Measurements from ENCODE around the gene MMP23B.
A peak's percentile ranks its signal among the peaks of the same experiment; 100 is the strongest.

MMP23B gene

GRCh38 chr1:1609822-1610485, 22.0 kb upstream of the MMP23B start:
- Histone ChIP-seq H3K27me3 (ENCODE audit: low read depth) (no peaks in the 10 kb centered on the region), H3K4me1 (peaks cover 9% of the 10 kb centered on the region), H3K36me3 (replicated peaks) (no peaks in the 10 kb centered on the region), H3K9me3 (no peaks in the 10 kb centered on the region), H3K4me3 (no peak overlapping the region)
- in situ Hi-C loops (cut with MboI; ENCODE audit: low sequenced_read_pairs) = loop anchor here (5.0 kb wide), 1 partner anchor 33 kb away; no protein-coding TSS in a partner anchor
- no peak for DNase-seq (ENCODE audit: low spot score in 2 of 2)

- Histone ChIP-seq H3K27me3 (ENCODE audit: low read depth) (no peaks in the 10 kb centered on the region), H3K4me3 (no peak overlapping the region), H3K4me1 (peaks cover 9% of the 10 kb centered on the region), H3K36me3 (replicated peaks) (no peaks in the 10 kb centered on the region; the same call in 1 of the 2 replicates), H3K9me3 (no peaks in the 10 kb centered on the region)
- no peak for DNase-seq (ENCODE audit: low spot score in 2 of 2)
- in situ Hi-C loops (cut with MboI; ENCODE audit: low sequenced_read_pairs) = loop anchor here (5.0 kb wide), 1 partner anchor 33 kb away; no protein-coding TSS in a partner anchor
These were observed 21.2 kb upstream of the MMP23B start for GRCh38 chr1:1610796-1611195.

- no peaks in the 10 kb centered on the region; the same call in 1 of the 2 replicates for H3K36me3 ChIP-seq (replicated peaks)
- no peak for DNase-seq (ENCODE audit: low spot score in 2 of 2)
- H3K4me1 ChIP-seq = peaks cover 9% of the 10 kb centered on the region
- no peak overlapping the region for H3K4me3 ChIP-seq
- no peaks in the 10 kb centered on the region for H3K9me3 ChIP-seq
- H3K27me3 ChIP-seq (ENCODE audit: low read depth) = no peaks in the 10 kb centered on the region
- in situ Hi-C loops (cut with MboI; ENCODE audit: low sequenced_read_pairs) = loop anchor here (5.0 kb wide), 1 partner anchor 35 kb away; no protein-coding TSS in a partner anchor
These were observed 19.9 kb upstream of the MMP23B start for GRCh38 chr1:1612104-1612400.

- in situ Hi-C loops (cut with MboI; ENCODE audit: low sequenced_read_pairs) = loop anchor here (5.0 kb wide), 1 partner anchor 36 kb away; no protein-coding TSS in a partner anchor
- H3K36me3 ChIP-seq (replicated peaks) = peaks cover 8% of the 10 kb centered on the region; the same call in 1 of the 2 replicates
- H3K4me3 ChIP-seq = peak overlapping the region; percentile 99
- H3K27me3 ChIP-seq (ENCODE audit: low read depth) = no peaks in the 10 kb centered on the region
- H3K4me1 ChIP-seq = peaks cover 9% of the 10 kb centered on the region
- H3K9me3 ChIP-seq = no peaks in the 10 kb centered on the region
- no peak for DNase-seq (ENCODE audit: low spot score in 2 of 2)
These were observed 18.4 kb upstream of the MMP23B start for GRCh38 chr1:1613509-1614082.

GRCh38 chr1:1614204-1614953, 17.6 kb upstream of the MMP23B start:
- no peaks in the 10 kb centered on the region for H3K27me3 ChIP-seq (ENCODE audit: low read depth)
- peaks cover 8% of the 10 kb centered on the region; the same call in 1 of the 2 replicates for H3K36me3 ChIP-seq (replicated peaks)
- in situ Hi-C loops (cut with MboI; ENCODE audit: low sequenced_read_pairs) = loop anchor here (5.0 kb wide), 1 partner anchor 37 kb away; no protein-coding TSS in a partner anchor
- peak overlapping the region; percentile 99 for H3K4me3 ChIP-seq
- H3K9me3 ChIP-seq = no peaks in the 10 kb centered on the region
- peaks cover 9% of the 10 kb centered on the region for H3K4me1 ChIP-seq
- DNase-seq (ENCODE audit: low spot score in 2 of 2) = peak; percentile 22 to 69

GRCh38 chr1:1614954-1615255, 17.1 kb upstream of the MMP23B start:
- Histone ChIP-seq H3K4me1 (peaks cover 9% of the 10 kb centered on the region), H3K9me3 (no peaks in the 10 kb centered on the region), H3K27me3 (ENCODE audit: low read depth) (no peaks in the 10 kb centered on the region), H3K36me3 (replicated peaks) (peaks cover 8% of the 10 kb centered on the region; the same call in 1 of the 2 replicates), H3K4me3 (peak overlapping the region; percentile 99)
- no peak for DNase-seq (ENCODE audit: low spot score in 2 of 2)
- in situ Hi-C loops (cut with MboI; ENCODE audit: low sequenced_read_pairs) = loop anchor here (5.0 kb wide), 1 partner anchor 38 kb away; no protein-coding TSS in a partner anchor

- in situ Hi-C loops (cut with MboI; ENCODE audit: low sequenced_read_pairs) = no loop called here
- peaks cover 9% of the 10 kb centered on the region for H3K4me1 ChIP-seq
- peak within 1 kb of the TSS; percentile 99 for H3K4me3 ChIP-seq
- H3K36me3 ChIP-seq (replicated peaks) = peaks cover 8% of the 10 kb centered on the region; the same call in 1 of the 2 replicates
- H3K9me3 ChIP-seq = no peaks in the 10 kb centered on the region
- peak; percentile 94 to 97 for DNase-seq (ENCODE audit: low spot score in 2 of 2)
- no peaks in the 10 kb centered on the region for H3K27me3 ChIP-seq (ENCODE audit: low read depth)
These were observed 16.5 kb upstream of the MMP23B start, which contains the start of gene MIB2 for GRCh38 chr1:1615256-1616044. TSS of gene MIB2 (plus strand) at chr1:1615500. CDS start at chr1:1623453, 7,953 bp downstream.

GRCh38 chr1:1616045-1616790, 15.8 kb upstream of the MMP23B start:
- Histone ChIP-seq H3K4me3 (peak overlapping the region; percentile 99), H3K9me3 (no peaks in the 10 kb centered on the region), H3K4me1 (peaks cover 9% of the 10 kb centered on the region), H3K36me3 (replicated peaks) (peaks cover 8% of the 10 kb centered on the region; the same call in 1 of the 2 replicates), H3K27me3 (ENCODE audit: low read depth) (no peaks in the 10 kb centered on the region)
- DNase-seq (ENCODE audit: low spot score in 2 of 2) = peak in 1 of 2 experiments; percentile 41
- in situ Hi-C loops (cut with MboI; ENCODE audit: low sequenced_read_pairs) = no loop called here

- Histone ChIP-seq H3K4me3 (peak overlapping the region; percentile 99), H3K9me3 (no peaks in the 10 kb centered on the region), H3K36me3 (replicated peaks) (peaks cover 8% of the 10 kb centered on the region; the same call in 1 of the 2 replicates), H3K4me1 (peaks cover 9% of the 10 kb centered on the region), H3K27me3 (ENCODE audit: low read depth) (no peaks in the 10 kb centered on the region)
- DNase-seq (ENCODE audit: low spot score in 2 of 2) = no peak
- in situ Hi-C loops (cut with MboI; ENCODE audit: low sequenced_read_pairs) = no loop called here
These were observed 15.1 kb upstream of the MMP23B start for GRCh38 chr1:1616838-1617237.

GRCh38 chr1:1617516-1617915, 14.5 kb upstream of the MMP23B start:
- Histone ChIP-seq H3K4me3 (no peak overlapping the region; the same call in 1 of the 2 replicates), H3K36me3 (replicated peaks) (peaks cover 8% of the 10 kb centered on the region; the same call in 1 of the 2 replicates), H3K27me3 (ENCODE audit: low read depth) (no peaks in the 10 kb centered on the region), H3K4me1 (peaks cover 9% of the 10 kb centered on the region), H3K9me3 (no peaks in the 10 kb centered on the region)
- no peak for DNase-seq (ENCODE audit: low spot score in 2 of 2)
- in situ Hi-C loops (cut with MboI; ENCODE audit: low sequenced_read_pairs) = no loop called here

GRCh38 chr1:1617925-1618324, 14.0 kb upstream of the MMP23B start:
- Histone ChIP-seq H3K27me3 (ENCODE audit: low read depth) (no peaks in the 10 kb centered on the region), H3K36me3 (replicated peaks) (peaks cover 8% of the 10 kb centered on the region; the same call in 1 of the 2 replicates), H3K9me3 (no peaks in the 10 kb centered on the region), H3K4me1 (peaks cover 9% of the 10 kb centered on the region), H3K4me3 (no peak overlapping the region)
- DNase-seq (ENCODE audit: low spot score in 2 of 2) = no peak
- in situ Hi-C loops (cut with MboI; ENCODE audit: low sequenced_read_pairs) = no loop called here

GRCh38 chr1:1618396-1619068, 13.4 kb upstream of the MMP23B start:
- H3K36me3 ChIP-seq (replicated peaks) = peaks cover 8% of the 10 kb centered on the region; the same call in 1 of the 2 replicates
- no peak overlapping the region for H3K4me3 ChIP-seq
- in situ Hi-C loops (cut with MboI; ENCODE audit: low sequenced_read_pairs) = no loop called here
- no peak for DNase-seq (ENCODE audit: low spot score in 2 of 2)
- no peaks in the 10 kb centered on the region for H3K9me3 ChIP-seq
- H3K4me1 ChIP-seq = peaks cover 9% of the 10 kb centered on the region
- H3K27me3 ChIP-seq (ENCODE audit: low read depth) = no peaks in the 10 kb centered on the region
